Uterus (tissue), 2 donors: ENCODE data around the gene STK38.

Experiments used
- POLR2A ChIP-seq, 2 donors: fragments of 450-650 bp; IDR thresholded peaks; one replicate each; pipeline ENCODE4 v1.6.1; 2016; ENCODE audit warnings: antibody characterized with exemption in 2 of 2, mild to moderate bottlenecking in 1 of 2, moderate library complexity in 1 of 2
- TF ChIP-seq, protein P1 (sequence below), 4 experiments: fragments of 200-600 bp in 2 of 4; fragments of 450-650 bp in 2 of 4; sonication (generic) in 2 of 4; IDR thresholded peaks; one replicate each; pipeline ENCODE4 v1.5.1; 2016 to 2019; ENCODE audit warnings: antibody characterized with exemption in 4 of 4, mild to moderate bottlenecking in 2 of 4, moderate library complexity in 1 of 4

DNA sequence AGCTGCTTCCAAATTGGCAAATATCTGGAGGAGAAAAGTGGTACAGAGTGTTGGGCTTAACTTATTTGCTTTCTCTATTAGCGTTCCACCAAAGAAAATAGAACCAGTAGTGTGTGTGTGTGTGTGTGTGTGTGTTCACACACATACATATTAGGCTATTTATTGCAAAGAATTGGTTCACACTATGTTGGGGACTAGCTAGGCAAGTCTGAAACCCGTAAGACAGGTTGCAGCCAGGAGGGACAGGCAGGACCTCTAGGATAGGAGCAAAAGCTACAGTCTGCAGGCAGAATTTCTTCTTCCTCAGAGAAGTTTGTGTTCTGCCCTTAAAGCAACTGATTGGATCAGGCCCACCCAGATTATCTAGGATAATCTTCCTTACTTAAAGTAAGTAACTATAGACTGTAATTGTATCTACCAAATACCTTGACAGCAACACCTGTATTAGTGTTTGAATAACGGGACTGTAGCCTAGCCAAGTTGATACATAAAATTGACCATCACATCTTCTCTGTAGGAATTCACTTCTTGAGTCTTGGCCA lies 91.7 kb downstream of the STK38 start:
- TF ChIP-seq, protein P1, sequence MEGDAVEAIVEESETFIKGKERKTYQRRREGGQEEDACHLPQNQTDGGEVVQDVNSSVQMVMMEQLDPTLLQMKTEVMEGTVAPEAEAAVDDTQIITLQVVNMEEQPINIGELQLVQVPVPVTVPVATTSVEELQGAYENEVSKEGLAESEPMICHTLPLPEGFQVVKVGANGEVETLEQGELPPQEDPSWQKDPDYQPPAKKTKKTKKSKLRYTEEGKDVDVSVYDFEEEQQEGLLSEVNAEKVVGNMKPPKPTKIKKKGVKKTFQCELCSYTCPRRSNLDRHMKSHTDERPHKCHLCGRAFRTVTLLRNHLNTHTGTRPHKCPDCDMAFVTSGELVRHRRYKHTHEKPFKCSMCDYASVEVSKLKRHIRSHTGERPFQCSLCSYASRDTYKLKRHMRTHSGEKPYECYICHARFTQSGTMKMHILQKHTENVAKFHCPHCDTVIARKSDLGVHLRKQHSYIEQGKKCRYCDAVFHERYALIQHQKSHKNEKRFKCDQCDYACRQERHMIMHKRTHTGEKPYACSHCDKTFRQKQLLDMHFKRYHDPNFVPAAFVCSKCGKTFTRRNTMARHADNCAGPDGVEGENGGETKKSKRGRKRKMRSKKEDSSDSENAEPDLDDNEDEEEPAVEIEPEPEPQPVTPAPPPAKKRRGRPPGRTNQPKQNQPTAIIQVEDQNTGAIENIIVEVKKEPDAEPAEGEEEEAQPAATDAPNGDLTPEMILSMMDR (IDR thresholded peaks at IDR 0.05) = no peak
- no peak for TF ChIP-seq POLR2A (IDR thresholded peaks at IDR 0.05)
